Measurements from ENCODE around the gene C13orf46.

- no peak for TF ChIP-seq CTCF (conservative IDR thresholded peaks at IDR 0.05; ENCODE audit: low read length)
- no peak for TF ChIP-seq EZH2phosphoT487 (IDR thresholded peaks at IDR 0.05; ENCODE audit: borderline replicate concordance, low read depth, low read length)
Observed at GRCh38 chr13:114001331-114002008, 27.6 kb upstream of the C13orf46 start.

All from OCI-LY7 (cell line).